CD4-positive, alpha-beta T cell treated with Interleukin-2 at 100 ng/mL for 4 hours (primary cell): ENCODE measurements around the gene CELF2.

Experiments
- DNase-seq: peaks from one replicate; pipeline ENCODE4 v3.0.0-alpha.2; 2020; ENCODE audit warnings: low spot score

The CELF2 gene

DNA sequence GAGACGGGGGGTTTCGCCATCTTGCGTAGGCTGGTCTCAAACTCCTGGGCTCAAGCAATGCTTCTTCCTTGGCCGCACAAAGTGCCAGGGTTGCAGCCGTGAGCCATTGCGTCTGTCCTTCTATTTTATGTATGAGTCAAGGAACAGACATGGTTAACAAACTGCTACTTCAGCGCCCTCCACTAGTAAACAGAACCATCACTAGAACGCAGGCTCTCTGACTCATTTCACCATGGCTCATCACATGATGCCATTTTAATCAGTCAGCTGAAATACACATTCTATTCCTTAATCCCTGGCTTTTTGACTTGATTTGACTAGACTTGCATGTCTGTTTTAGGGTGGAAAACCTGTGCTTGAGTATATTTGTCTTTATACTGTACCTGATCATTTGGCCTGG lies 41.3 kb downstream of the CELF2 start:
- DNase-seq = no peak

DNA sequence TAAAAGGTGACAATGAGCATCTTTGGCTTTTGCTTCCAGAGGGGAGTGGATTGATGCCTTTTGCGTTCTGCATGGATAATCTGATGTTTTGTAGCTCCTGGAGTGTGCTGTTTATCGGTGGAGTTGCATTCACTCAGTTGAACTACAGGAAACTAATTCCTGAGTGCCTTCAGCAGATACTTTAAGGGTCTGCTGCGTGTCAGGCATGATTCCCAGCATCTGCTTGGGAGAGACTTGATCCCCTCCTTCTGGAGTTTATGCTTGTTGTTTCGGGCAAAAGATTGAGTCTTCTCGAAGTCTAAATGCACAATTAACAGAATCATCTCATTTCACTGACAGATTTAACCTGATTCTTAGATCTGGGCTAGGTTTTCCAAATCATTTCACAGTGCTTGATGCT lies 46.2 kb downstream of the CELF2 start:
- DNase-seq = no peak

DNA sequence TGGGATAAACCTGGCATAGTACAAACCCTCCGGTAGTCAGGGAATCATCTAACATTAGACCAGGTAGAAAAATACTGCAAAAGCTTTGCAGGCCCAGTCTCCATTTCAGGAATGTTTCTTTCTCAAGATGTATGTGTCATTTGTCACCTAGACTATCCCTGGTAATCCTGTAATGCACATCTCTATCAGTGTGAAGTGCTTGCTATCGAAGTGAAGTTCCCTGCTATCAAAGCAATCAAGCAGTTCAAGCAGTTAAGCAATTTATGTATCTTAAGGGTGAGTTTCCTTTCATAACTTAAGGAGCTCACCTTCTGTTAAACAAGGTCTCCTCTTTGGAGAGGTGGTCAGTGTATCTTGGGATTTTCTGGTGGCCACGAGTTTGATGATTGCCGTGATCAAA lies 47.2 kb downstream of the CELF2 start:
- DNase-seq = no peak

DNA sequence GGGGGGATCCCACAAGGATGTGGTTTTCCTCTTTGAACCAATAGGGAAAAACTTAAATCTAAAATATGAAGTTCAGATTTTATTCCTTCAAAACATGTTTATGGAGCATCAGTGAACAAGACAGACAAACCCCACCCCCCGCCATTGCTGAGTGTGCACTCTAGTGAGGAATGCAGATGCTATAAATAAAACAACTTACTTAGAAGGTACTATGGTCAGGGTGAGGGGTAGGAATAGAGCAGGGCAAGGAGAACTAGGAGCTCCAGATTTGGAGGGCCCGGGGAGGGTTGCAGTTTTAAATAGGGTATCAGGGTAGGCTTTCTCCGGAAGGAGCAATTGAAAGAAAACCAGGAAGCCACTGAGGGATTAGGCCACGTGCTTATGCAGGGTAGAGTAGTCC lies 47.9 kb downstream of the CELF2 start:
- DNase-seq = no peak

DNA sequence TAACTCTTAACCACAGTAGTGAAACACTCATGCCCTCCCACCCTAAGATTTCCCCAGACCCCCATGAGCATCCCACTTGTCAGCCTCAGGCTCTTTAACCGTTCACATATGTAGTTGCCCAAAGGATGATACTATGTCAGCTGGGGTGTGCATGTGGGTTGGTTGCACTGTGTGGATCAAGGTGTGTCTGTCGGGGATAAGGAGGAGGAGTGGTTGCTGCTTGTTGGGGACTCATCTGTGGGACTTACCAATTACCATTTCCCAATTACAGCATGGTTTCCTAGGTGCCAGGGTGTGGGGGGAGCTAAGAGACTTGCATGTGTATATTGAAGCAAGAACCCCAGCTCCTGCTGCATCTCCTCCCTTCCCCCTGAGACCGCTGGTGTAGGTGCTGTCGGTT lies 48.8 kb downstream of the CELF2 start:
- no peak for DNase-seq

DNA sequence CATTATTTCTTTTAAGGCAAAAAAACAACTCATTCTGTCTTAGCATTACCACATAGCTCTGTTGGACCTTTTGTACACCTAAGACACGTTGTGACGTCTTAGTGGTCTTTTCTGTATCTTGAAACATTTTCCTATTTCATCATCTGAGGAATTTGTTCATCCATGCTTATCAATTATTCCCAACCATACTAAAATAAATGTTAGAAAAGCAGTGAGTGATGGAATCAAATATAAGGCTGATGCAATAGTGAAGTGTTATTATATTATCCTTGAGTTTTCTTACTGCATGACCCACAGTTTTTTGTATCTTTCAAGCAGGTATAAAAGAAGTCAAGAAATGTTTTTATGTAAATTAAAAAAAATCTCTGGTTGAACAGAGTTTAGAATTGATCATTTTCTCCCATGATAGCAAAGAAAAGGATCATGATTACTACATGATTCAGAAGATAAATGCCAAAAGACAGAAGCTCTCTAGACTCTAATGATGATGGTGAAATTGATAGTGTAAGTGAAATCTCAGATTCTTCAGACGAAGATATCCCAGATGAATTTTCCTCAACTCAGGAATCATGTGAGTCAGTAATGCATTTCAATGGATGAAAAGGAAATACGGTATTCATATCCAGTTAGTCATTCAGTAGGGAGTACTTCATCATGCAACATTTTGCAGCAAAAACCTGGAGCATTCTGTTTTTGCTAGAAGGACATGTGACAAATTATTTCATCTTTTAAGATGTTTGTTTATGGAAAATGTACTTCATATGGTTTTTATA lies 51.4 kb downstream of the CELF2 start:
- DNase-seq = no peak

DNA sequence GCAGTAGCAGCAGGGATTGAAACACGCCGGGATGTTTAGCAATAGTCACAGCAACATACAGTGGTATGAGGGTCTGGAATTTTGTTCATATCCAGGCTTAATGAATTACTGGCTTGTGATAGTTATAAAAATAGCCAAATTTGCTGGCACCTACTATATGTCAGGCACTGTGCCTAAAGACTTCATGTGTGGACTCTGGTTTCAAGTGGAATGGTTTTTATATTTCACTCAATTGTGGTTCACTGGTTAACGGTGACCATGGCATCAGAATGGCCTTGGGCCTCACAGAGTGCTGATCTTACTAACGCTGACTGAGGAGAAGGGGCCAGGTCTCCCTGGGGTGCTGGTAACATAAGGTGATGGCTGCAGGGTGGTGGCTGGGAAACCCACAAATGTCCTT lies 55.7 kb downstream of the CELF2 start:
- DNase-seq = no peak

DNA sequence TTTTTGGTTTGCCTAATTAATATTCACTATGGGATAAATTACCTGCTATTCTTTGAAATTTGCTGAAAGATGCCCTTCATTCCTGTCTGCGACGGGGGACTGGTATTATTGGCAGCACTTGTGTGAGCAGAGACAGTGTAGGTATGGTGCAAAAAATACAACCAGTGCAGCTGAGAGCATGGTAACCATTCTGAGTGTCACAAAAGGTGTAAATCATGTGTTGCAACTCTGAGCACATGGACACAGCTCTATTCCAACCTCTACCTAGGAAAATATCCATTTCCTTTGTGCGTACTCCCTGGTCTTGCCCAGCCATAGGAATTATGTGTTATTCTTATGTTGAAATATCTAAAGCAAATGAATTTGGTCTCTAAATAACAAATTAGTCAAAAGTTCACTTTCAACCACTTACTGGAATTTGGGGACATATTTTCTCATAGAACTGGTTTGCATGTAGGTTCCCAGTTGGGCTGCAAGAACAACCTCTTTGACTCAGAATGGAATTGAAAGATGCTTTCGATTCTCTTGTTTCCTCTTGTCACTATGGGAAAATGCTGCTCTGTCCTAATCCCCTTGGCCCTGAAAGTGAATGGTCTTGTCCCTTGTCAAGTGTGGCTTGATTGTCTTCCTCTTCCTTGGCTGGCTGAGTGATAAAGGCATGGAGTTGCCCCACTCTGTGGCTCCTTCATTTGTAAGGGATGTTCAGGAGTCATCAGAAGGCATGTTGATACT lies 57.0 kb downstream of the CELF2 start:
- no peak for DNase-seq

DNA sequence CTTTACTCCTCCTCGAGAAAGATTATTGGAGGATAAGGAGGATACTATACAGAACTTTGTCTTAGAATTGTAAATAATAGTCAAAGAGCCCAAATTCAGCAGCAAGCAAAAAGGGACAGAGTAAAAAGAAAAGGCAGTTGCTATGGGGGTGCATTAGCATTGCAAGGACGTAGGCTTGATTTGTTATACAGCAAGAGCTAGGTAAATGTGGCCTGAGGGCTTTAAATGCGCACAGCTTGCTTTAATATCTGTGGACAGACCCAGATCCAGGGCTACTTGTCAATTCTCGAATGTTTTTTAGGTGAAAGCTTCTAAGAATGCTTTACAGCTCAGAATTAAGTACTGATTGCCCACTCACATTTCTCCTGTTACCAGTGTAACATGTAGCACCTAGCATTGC lies 58.5 kb downstream of the CELF2 start:
- DNase-seq = no peak

DNA sequence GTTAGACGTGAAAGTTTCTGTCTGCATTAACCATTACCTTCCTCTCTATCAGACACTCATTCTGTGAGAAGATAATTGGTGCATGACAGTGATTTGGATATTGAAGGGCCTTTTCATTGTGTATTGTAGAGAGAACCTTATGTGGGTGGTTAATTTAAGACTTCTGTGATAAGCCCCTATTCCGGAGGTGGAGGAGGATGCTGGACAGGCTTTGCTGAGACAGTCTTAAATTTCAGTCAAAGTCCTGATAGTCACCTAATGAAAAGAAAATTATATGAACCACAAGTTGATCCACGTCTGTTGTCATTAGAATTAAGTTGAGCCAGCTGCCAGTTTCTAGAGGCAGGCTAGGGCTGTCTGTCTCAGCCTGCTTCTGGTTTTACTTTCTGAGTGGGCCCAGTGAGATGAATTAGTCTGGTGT lies 62.9 kb downstream of the CELF2 start:
- DNase-seq = no peak

DNA sequence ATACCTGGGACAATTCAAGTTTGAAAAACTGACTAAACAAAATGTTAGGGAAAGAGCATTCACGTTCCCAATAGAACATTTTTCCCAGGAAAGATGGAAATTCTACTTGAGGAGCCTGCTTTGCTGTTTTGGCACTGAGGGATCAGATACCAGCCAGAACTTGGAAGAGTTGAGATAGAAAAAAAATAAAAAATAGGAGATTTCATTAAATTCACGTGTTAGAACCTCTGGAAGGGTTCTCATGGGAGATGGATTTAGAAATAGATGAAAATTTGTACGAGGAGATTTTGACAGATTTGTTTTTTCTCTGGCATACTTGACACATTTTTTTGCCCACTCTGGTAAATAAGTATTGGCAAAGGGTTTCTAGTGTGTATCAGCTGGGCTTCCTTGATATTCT lies 63.7 kb downstream of the CELF2 start:
- DNase-seq = no peak

DNA sequence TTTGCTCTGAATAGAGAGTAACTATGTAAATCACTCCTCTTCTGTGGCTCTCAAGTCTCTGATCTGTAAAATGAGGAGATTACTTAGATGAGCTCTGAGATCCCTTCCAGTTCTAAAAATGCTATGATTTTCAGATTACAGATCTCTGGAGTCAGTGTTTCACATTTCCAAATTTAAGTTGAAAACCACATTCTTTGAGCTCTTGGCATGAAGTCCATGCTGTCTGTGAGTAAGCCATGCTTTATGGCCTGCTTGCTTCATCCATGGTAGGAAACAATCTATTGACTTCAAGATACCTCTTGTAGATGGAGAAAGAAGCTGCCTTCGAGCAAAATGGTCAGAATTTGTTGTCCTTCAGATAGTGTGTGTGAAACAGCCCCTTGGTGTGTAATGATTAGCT lies 64.9 kb downstream of the CELF2 start:
- no peak for DNase-seq

DNA sequence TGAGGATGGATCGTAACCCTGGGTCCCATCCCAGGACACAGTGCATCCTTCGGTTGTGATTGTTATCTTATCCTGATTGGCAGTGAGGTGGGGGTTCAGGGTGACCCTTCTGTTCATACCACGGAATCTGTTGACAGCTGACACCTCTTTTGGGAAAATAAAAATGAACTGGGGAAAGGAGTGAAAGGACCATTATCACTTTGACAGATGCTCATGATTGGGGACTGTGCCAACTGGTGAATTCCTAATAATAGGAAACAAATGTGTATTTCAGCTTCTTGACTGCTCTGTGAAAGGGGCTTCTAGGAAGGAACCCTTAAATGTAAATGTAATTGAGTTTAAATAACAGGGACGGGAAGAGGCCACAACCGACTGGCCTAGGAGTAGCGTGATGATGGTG lies 65.4 kb downstream of the CELF2 start:
- no peak for DNase-seq

DNA sequence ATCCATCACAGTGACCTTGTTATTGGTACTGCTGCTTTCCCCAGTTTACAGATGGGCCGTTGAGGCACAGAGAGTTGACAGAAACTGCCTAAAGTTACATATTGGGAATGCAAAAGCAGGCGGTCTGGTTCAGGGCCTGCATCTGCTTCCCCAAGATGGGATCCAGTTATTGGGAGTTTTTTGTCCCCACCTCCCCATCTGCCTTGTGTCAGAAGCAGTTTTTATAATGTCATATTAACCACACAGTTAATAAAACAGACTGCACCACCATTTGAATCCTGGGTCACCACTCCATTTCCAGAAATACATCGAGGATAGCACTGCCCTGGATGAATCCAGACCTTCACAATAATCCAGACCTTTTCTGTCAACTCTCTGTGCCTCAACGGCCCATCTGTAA lies 67.9 kb downstream of the CELF2 start:
- no peak for DNase-seq

DNA sequence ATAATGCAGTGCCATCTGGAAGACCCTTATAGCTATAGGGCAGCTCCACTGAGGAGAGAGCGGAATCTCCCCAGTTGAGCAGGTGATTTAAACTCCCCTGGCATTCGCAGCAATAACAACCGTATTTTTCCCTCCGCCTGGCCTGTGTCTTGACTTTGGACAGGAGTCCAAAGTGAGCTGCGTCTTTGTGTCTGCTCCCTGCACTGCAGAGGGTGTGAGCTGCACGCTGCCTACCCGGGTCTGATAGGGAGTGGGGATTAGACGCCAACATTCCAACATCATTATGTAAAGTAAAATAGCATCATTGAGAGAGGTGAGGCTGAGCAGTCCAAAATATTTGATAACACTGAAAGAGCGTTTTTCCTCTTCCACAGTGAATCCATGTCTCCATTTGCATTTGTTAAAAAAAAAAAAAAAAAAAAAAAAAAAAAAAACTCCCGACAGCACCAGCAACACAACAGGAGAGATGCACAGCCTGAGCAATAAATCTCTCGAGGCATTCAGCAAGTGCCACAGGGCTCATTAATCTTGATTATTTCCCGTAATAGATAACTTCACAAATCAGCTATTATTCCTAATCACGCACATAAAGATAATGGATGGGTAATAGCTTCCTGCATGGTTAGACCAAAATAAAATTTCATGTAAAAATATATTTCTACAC lies 68.6 kb downstream of the CELF2 start:
- no peak for DNase-seq

DNA sequence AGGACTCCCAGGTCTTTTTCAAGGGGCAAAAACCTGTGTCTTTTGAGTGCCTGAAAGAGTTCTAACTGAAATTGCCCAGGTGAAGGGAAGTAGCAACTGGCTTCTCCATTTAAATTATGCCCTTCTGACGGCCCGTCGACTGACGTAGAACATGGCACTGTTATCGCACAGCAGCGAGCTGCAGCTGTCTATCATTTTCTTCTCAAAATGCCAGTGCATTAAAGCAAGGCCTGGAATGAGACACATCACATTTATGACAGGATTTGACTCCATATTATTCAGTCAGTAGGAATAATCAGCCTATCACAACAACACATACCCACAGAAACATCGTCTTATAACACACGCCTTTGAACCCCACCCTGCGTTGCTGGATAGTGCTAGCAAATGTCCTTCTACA lies 69.7 kb downstream of the CELF2 start:
- DNase-seq = no peak

DNA sequence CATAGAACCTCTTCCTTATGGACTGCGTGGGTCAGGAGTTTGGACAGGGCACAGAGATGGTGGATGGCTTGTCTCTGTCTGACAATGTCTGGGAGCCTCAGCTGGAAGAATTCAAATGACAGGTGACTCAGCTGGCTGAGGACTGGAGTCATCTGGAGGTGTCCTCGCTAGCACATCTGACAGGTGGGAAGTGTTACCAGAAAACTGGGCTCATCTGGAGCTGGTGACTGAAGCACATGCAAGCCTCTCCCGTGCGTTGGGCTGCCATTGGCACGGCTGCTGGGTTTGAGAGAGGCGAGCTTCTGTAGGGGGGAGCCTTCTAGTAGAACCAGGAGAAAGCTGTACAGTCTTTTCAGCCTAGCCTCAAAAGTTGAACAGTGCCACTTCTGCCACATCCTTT lies 71.0 kb downstream of the CELF2 start:
- no peak for DNase-seq

DNA sequence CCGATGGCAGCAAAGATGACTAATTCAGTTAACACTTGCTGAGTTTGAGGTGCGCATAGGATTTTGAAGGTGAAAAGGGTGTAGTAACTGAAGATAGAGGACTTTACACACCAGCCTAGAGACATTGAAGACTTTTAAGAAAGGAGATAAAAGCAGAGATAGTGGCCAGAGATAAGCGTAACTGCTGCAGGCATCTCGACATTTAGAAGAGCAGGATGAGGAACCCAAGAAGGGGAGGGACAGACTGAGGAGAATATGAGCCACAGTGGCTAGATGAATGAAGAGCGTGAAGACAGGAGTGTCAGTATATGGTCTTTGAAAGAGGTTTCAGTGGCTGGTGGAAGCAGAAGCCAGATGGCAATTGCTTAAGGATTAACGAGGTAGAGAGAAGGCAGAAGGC lies 71.6 kb downstream of the CELF2 start:
- DNase-seq = no peak

DNA sequence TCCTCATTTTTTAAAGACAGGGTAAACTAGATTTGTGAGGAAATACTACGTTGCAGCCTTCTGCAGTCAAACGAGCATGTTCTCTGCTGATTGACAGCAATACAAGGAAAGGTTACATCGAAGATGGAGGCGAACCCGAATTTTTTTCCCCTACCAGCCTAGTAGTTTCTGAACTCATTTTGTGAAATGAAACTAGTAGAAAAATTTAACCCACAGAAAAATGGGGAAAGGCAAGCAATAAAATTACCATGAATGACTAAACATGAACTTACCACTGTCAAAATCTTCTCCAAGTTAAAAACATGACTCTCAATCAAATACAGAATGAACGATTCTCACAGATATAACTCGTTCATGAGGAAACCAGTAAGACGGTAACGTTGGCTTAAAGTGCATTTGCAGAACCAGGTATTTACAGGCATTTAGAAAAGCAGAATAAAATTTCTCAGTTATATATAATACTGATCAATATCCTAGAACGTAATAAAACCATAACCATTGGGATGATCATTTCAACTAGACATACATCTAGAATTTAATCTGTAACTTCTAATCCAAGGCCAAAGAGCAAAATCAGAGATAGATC lies 73.9 kb downstream of the CELF2 start:
- DNase-seq = no peak

DNA sequence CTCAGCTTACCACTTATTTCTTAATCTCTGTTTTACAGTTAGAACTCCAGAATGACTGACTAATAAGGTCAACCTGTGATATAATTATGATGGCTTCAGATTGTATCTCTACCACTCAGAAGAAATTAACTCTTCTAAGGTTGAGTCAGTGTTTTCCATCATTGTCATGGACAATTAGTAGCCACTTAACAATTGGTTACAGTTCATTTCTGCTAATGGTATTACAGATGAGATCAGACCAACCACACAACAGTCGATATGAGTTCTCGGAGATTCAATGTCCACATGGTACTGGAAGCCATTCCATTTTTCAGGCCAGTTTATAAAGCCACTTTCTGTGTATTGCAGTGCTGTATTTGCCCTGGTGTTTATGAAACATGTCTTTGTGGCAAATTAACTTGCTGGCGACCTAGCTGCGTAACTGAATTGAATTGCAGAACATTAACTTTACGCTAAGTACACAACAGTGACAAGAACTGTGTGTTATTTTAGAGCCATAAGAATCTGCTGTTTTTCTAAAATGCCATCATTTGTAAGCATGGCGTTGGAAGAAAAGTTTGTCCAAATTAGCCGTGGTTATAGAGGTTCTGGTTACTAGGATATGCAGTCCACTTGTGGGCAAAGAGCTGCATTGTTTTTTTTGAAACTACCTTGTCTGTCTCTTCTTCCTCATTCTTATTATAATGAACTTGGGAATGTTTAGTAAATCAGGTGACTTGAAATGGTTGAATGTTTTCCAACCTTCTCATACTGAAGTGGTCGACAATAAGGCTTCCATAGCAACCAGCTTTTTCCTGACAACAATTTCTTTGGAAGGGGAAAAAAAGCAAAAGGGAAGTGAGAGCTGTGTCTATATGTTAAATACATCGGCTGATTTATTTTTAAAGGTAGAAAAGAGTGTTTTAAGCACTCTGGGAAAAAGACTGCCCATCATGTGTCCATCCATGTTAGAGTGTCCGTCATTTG lies 76.4 kb downstream of the CELF2 start:
- DNase-seq = no peak

DNA sequence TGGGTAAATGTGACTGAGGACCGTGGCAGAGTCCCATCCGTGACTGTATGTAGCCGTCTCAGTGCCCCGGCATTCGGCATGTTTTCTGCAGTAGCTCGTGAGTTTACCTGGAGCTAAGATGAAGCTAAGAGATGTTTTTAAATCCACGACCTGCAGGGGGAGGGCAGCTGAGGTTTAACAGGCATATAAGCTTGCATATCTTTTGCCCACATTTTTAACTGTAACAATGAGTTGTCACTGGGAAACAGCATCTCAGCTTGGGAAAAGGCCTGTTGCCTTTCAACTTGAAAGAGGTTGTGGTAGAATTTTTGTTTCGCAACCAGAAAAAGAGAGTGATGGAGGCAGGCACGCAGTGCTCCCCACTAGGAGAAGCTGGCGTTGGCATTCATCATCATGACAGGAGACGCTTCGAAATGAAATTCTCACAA lies 77.7 kb downstream of the CELF2 start:
- no peak for DNase-seq

DNA sequence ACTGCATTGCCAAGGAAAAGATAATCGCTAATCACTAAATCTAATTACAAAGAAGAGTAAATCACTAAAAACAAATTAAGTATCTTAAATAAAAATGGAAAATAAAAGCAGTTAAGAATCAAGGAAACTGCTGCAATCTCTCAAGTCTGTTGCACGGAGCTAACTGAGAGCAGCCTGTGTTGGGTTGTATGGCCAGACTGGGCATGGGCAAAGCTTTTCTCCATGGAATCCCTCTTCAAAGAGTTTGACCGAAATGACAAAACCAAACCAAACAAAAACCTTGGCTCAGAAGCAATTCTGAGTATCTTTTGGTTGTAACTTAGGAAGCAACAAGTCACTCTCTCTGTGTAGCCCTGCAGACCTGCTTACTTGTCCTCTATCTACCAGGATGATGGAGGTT lies 78.8 kb downstream of the CELF2 start:
- no peak for DNase-seq
